Mesenchymal stem cell (in vitro differentiated cells and primary cell): Measurements from ENCODE around the gene IL17C.

Experiments used
- DNase-seq: peaks from one replicate; pipeline ENCODE4 v3.0.0-alpha.2; 2013
- H2AFZ ChIP-seq: one replicate; pipeline ENCODE4 v1.6.1; 2013; ENCODE audit warnings: low read depth, mild to moderate bottlenecking, control low read depth, inconsistent platforms, low read length, moderate library complexity
- H2AK5ac ChIP-seq: 2 replicates; pipeline ENCODE4 v1.6.1; 2013; ENCODE audit warnings: low read length, moderate library complexity, mild to moderate bottlenecking, inconsistent platforms; ENCODE audit not compliant: severe bottlenecking
- H2BK120ac ChIP-seq: one replicate; pipeline ENCODE4 v1.6.1; 2013; ENCODE audit warnings: low read depth, mild to moderate bottlenecking, inconsistent platforms, low read length, moderate library complexity
- H2BK12ac ChIP-seq, 2 experiments: one replicate each; pipeline ENCODE4 v1.6.1; 2013; ENCODE audit warnings: inconsistent platforms in 2 of 2, low read length in 2 of 2, mild to moderate bottlenecking in 2 of 2, moderate library complexity in 2 of 2, control low read depth in 1 of 2
- H2BK15ac ChIP-seq: one replicate; pipeline ENCODE4 v1.6.1; 2013; ENCODE audit warnings: mild to moderate bottlenecking, low read depth, inconsistent platforms; ENCODE audit not compliant: poor library complexity, severe bottlenecking
- H2BK5ac ChIP-seq: 2 replicates; pipeline ENCODE4 v1.6.1; 2013; ENCODE audit warnings: low read depth, mild to moderate bottlenecking, low read length, control low read depth, inconsistent platforms; ENCODE audit not compliant: poor library complexity, severe bottlenecking
- H3K14ac ChIP-seq, 2 experiments: one replicate each; pipeline ENCODE4 v1.6.1; 2013; ENCODE audit warnings: inconsistent platforms in 2 of 2, low read length in 2 of 2, control low read depth in 1 of 2, mild to moderate bottlenecking in 1 of 2, moderate library complexity in 1 of 2
- H3K18ac ChIP-seq, 2 experiments: one replicate each; pipeline ENCODE4 v1.6.1; 2013; ENCODE audit warnings: inconsistent platforms in 2 of 2, low read length in 2 of 2, control low read depth in 1 of 2, low read depth in 1 of 2, mild to moderate bottlenecking in 1 of 2
- H3K23ac ChIP-seq, 2 experiments: one replicate each; pipeline ENCODE4 v1.6.1; 2013; ENCODE audit warnings: inconsistent platforms in 2 of 2, low read length in 2 of 2, mild to moderate bottlenecking in 2 of 2, moderate library complexity in 2 of 2, control low read depth in 1 of 2
- H3K27ac ChIP-seq: 2 replicates; pipeline ENCODE4 v1.5.1; 2013; ENCODE audit warnings: mild to moderate bottlenecking, moderate library complexity, low read length, control low read depth, inconsistent platforms; ENCODE audit not compliant: poor library complexity, severe bottlenecking
- H3K27me3 ChIP-seq, 2 experiments: 2 replicates each; pipeline versions ENCODE4 v1.6.1 to v1.7.0; 2013; ENCODE audit warnings: low read length in 2 of 2, mild to moderate bottlenecking in 2 of 2, moderate library complexity in 2 of 2, control low read depth in 1 of 2, inconsistent platforms in 1 of 2; ENCODE audit not compliant: control insufficient read depth in 1 of 2, insufficient read depth in 1 of 2
- H3K36me3 ChIP-seq, 2 experiments: 2 replicates each; pipeline versions ENCODE4 v1.6.1 to v1.7.0; 2013; ENCODE audit warnings: low read length in 2 of 2, control low read depth in 1 of 2, inconsistent platforms in 1 of 2, low read depth in 1 of 2, mild to moderate bottlenecking in 1 of 2; ENCODE audit not compliant: insufficient read depth in 2 of 2, control insufficient read depth in 1 of 2
- H3K4ac ChIP-seq, 2 experiments: one replicate each; pipeline ENCODE4 v1.6.1; 2013; ENCODE audit warnings: inconsistent platforms in 2 of 2, low read length in 2 of 2, mild to moderate bottlenecking in 2 of 2, moderate library complexity in 2 of 2, control low read depth in 1 of 2, low read depth in 1 of 2
- H3K4me1 ChIP-seq: 2 replicates; pipeline ENCODE4 v1.6.1; 2013; ENCODE audit warnings: low read depth, low read length, control low read depth; ENCODE audit not compliant: control insufficient read depth, insufficient read depth
- H3K4me2 ChIP-seq: 2 replicates; pipeline ENCODE4 v1.6.1; 2013; ENCODE audit warnings: low read length, mild to moderate bottlenecking, inconsistent platforms; ENCODE audit not compliant: poor library complexity, severe bottlenecking
- H3K4me3 ChIP-seq, 2 experiments: 2 replicates each; pipeline versions ENCODE4 v1.5.1 to v1.7.0; 2013; ENCODE audit warnings: low read length in 2 of 2, mild to moderate bottlenecking in 2 of 2, control low read depth in 1 of 2, low read depth in 1 of 2; ENCODE audit not compliant: insufficient read depth in 1 of 2
- H3K79me1 ChIP-seq: replicated peaks from 2 replicates; pipeline ENCODE4 v1.6.1; 2013; ENCODE audit warnings: mild to moderate bottlenecking, control low read depth, low read length, inconsistent platforms; ENCODE audit not compliant: poor library complexity, severe bottlenecking
- H3K9ac ChIP-seq: 2 replicates; pipeline ENCODE4 v1.7.0; 2013; ENCODE audit warnings: mild to moderate bottlenecking, low read length, moderate library complexity
- H3K9me3 ChIP-seq: 2 replicates; pipeline ENCODE4 v1.7.0; 2013; ENCODE audit warnings: mild to moderate bottlenecking, low read length; ENCODE audit not compliant: control insufficient read depth
- H4K8ac ChIP-seq: one replicate; pipeline ENCODE4 v1.6.1; 2013; ENCODE audit warnings: inconsistent platforms, mild to moderate bottlenecking, low read length, moderate library complexity
- H4K91ac ChIP-seq: one replicate; pipeline ENCODE4 v1.6.1; 2013; ENCODE audit warnings: mild to moderate bottlenecking, low read length, inconsistent platforms
- WGBS: methylation state at CpG from one replicate; pipeline ENCODE4 v1.1.7; 2013; ENCODE audit warnings: mixed read lengths; 5-methylcytosine and 5-hydroxymethylcytosine counted together

IL17C gene

GRCh38 chr16:88624977-88625576 lies 13.3 kb upstream of the IL17C start:
- Histone ChIP-seq H4K8ac (no peak overlapping the region), H3K27ac (no peak overlapping the region), H3K4me2 (no peak overlapping the region), H2BK120ac (no peak overlapping the region), H3K36me3 (peaks cover 73 to 74% of the 10 kb centered on the region in 2 experiments), H3K4ac (no peak overlapping the region), H3K23ac (no peak overlapping the region), H2AK5ac (no peak overlapping the region), H3K4me1 (peaks cover 4% of the 10 kb centered on the region), H2AFZ (no peak overlapping the region), H2BK12ac (no peak overlapping the region), H2BK15ac (no peak overlapping the region), H3K79me1 (peaks cover 17% of the 10 kb centered on the region), H3K4me3 (no peak overlapping the region), H4K91ac (no peak overlapping the region), H2BK5ac (no peak overlapping the region), H3K18ac (no peak overlapping the region), H3K14ac (no peak overlapping the region), H3K27me3 (no peaks in the 10 kb centered on the region), H3K9me3 (no peaks in the 10 kb centered on the region), H3K9ac (no peak overlapping the region)
- WGBS = 94% methylated on average over 17 of the region's 17 CpGs
- DNase-seq = no peak

- Histone ChIP-seq H2BK120ac (no peak overlapping the region), H4K8ac (no peak overlapping the region), H2BK12ac (no peak overlapping the region), H3K18ac (no peak overlapping the region), H2BK15ac (no peak overlapping the region), H2BK5ac (no peak overlapping the region), H2AK5ac (no peak overlapping the region), H3K4ac (no peak overlapping the region), H3K9ac (no peak overlapping the region), H3K4me2 (no peak overlapping the region), H3K23ac (no peak overlapping the region), H4K91ac (no peak overlapping the region), H3K27me3 (no peaks in the 10 kb centered on the region), H3K14ac (no peak overlapping the region), H3K4me3 (no peak overlapping the region), H2AFZ (no peak overlapping the region), H3K9me3 (no peaks in the 10 kb centered on the region), H3K27ac (no peak overlapping the region), H3K36me3 (peaks cover 82 to 85% of the 10 kb centered on the region in 2 experiments), H3K79me1 (peaks cover 12% of the 10 kb centered on the region), H3K4me1 (peaks cover 2% of the 10 kb centered on the region)
- DNase-seq = no peak
- WGBS = 95% methylated on average over 9 of the region's 9 CpGs
Observed at GRCh38 chr16:88626646-88627045, 11.7 kb upstream of the IL17C start.

GRCh38 chr16:88627531-88628411 lies 10.6 kb upstream of the IL17C start:
- Histone ChIP-seq H3K9me3 (no peaks in the 10 kb centered on the region), H3K4me3 (no peak overlapping the region), H2BK120ac (no peak overlapping the region), H3K18ac (no peak overlapping the region), H4K91ac (peak overlapping the region; percentile 18), H2AFZ (no peak overlapping the region), H2BK12ac (no peak overlapping the region), H3K4me1 (peaks cover 2% of the 10 kb centered on the region), H3K4ac (no peak overlapping the region), H2BK5ac (no peak overlapping the region), H3K27me3 (no peaks in the 10 kb centered on the region), H2BK15ac (no peak overlapping the region), H3K27ac (no peak overlapping the region), H3K36me3 (peaks cover 80 to 85% of the 10 kb centered on the region in 2 experiments), H3K14ac (no peak overlapping the region), H3K79me1 (peaks cover 6% of the 10 kb centered on the region), H3K9ac (no peak overlapping the region), H4K8ac (no peak overlapping the region), H3K23ac (no peak overlapping the region), H2AK5ac (no peak overlapping the region), H3K4me2 (no peak overlapping the region)
- 97% methylated on average over 24 of the region's 27 CpGs for WGBS
- no peak for DNase-seq

- H3K36me3 ChIP-seq = peaks cover 72 to 82% of the 10 kb centered on the region in 2 experiments
- H4K91ac ChIP-seq = no peak overlapping the region
- no peaks in the 10 kb centered on the region for H3K27me3 ChIP-seq
- peaks cover 3% of the 10 kb centered on the region for H3K4me1 ChIP-seq
- no peak overlapping the region for H2BK12ac ChIP-seq
- no peak overlapping the region for H2BK5ac ChIP-seq
- no peak overlapping the region for H3K4ac ChIP-seq
- H2BK120ac ChIP-seq = no peak overlapping the region
- H3K27ac ChIP-seq = no peak overlapping the region
- H4K8ac ChIP-seq = no peak overlapping the region
- H2AFZ ChIP-seq = no peak overlapping the region
- H3K23ac ChIP-seq = no peak overlapping the region
- no peak overlapping the region for H2AK5ac ChIP-seq
- DNase-seq = peak; percentile 48
- H3K4me2 ChIP-seq = no peak overlapping the region
- WGBS = 70% methylated on average over 12 of the region's 12 CpGs
- no peak overlapping the region for H3K4me3 ChIP-seq
- H2BK15ac ChIP-seq = no peak overlapping the region
- H3K18ac ChIP-seq = no peak overlapping the region
- peaks cover 2% of the 10 kb centered on the region for H3K79me1 ChIP-seq
- H3K9ac ChIP-seq = no peak overlapping the region
- no peak overlapping the region for H3K14ac ChIP-seq
- no peaks in the 10 kb centered on the region for H3K9me3 ChIP-seq
Observed at GRCh38 chr16:88628512-88628974, 9.8 kb upstream of the IL17C start.
